HG02763 (cell line): ENCODE measurements around the gene ADAM11.

Source experiments
- ATAC-seq: cut with Tn5 transposase; IDR thresholded peaks from one replicate; pipeline ENCODE4 v1.9.1; 2021; ENCODE audit warnings: mild to moderate bottlenecking, moderate library complexity; ENCODE audit not compliant: unreplicated experiment

The ADAM11 gene

DNA sequence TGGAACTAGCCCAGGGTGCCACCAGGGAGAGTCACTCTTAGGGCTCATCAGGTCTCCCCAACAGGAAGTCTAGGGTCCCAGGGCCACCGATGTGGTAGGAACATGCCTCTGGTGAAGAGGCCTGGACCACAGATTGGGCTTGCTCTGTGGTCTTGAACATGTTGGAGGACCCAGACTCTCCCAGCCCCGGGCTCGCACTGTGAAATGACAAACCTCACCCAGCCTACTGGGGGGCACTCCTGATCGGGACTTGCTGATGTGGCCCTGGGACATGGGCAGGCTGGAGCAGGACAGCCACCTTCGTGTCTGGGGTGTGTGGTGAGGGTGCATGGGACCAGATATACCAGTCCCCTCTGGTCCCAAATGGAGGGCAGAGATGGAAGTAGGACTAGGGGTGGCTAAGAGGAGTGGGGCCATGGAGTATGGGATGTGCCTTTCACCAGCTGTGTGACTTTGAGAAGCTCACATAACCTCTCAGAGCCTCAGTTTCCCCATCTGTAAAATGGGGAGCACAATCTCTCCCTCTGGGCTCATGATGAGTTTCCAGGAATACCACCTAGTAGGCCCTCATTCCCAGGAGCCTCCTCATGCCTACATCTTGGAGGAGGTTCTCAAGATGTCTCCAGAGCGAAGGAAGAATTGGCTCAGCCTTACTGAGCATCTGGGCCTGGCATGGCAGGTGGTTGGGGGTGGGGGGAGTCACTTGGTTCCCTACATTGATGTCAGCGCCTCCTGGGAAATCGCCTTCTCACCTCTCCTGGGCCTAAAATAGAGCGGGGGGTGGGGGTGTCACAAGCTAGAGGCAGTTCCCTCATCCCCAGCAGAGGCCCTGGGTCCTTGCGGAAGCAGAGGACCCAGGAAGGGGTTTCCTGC, 1.5 kb upstream of the ADAM11 start:
- no peak for ATAC-seq

DNA sequence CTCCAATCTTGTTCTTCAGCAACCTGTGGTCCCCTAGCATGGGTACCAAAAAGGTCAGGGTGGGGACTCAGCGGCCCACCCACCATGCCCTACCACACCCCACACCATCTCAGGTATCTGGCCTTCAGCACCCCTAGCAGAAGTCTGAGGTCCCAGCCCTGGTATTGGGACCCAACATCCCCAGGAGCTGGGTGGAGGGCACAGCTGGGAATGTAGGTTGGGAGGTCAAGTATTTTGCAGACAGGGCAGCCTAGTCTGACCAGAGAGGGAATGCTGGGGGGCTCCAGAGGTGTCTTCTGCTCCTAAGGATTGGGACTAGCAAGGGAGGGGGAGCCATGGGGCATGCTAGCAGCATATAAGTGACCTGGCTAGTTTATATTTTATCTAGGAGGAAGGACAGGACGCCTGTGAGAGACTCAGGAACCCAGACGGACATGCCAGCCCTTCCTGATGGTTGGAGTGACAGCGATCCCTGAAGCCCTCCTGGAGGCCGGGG, 822 bp upstream of the ADAM11 start:
- ATAC-seq: no peak

DNA sequence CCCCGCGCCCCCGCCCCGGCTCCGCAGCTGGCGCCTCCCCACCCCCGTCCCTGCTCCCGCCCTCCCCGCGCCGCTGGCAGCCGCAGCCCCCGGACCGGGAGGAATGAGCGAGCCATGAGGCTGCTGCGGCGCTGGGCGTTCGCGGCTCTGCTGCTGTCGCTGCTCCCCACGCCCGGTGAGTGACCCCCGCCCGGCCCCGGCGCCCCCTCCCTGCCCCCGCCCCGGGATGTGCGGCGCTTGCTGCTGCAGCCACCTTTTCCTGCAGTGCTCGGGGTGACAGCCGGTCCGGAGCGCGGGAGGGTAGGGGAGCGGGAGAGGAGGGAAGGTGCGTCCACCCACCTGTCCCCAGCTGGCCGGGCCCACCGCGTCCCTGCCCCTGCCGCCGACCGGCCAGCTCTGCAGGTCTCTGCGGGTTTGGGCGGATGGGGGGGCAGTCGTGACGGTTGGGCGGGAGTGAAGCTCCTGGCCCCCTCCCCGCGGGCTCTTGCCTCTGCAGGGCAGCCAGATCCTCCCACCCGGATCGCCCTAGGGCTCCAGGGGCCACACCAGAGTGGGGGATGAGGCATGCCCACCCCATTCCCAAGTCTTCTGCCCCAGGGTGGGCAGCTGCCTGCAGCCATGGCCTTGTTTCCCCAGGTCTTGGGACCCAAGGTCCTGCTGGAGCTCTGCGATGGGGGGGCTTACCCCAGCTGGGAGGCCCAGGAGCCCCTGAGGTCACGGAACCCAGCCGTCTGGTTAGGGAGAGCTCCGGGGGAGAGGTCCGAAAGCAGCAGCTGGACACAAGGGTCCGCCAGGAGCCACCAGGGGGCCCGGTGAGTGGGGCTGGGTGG, 513 bp downstream of the ADAM11 start:
- no peak for ATAC-seq

DNA sequence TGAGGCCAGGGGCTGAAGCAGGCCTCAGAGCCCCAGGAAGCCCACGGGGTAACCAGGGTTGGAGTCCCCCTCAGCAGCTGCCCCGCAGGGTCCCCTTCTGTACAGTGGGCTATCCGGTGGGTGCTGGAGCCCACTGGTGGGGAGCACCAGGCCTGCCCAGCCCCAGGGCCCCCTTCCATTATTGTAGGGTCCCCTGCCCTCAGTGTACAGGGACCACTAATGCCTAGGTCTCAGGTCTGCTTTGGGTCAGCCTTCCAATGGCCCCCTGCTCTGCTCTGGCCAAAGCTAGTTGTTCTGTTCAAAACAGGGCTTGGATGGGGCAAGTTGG, 1.1 kb downstream of the ADAM11 start:
- ATAC-seq: no peak

DNA sequence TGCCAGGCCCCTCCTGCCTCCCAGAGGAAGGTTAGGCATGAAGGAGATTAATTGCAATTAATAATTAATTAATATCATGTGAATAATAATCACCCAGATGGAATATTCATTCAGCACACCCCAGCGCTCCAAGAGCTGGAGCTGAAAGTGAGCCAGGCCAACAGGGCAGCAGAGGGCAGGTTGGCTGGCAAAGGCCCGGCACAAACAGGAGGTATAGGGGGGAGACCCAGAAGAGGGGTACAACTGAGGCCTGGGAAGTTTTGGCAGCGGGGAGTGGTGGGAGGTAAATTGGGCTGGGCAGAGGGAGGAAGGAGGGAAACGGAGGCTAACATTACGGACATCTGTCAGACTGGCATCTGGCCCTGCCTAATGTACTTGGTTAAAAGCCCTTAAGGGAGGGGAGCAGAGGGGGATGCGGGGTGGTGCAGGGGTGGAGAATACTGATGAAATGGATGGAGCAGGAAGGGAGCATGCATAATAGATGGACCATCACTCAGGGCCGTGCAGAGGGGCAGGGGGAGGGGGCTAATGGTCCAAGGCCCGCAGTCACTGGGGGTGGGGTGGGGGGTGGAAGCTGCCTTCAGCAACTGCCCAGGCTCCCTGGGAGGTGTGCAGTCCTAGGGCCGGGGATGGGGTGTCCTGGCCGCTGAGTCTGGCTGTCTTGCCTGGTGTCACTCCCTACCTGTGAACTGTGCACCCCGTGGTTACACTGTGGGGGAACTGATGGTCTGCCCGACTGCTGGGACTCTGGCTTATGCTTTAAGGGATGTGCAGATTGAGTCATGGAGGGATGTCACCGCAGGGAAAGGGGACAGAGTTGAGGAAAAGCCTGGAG, 1.9 kb downstream of the ADAM11 start:
- ATAC-seq: no peak

DNA sequence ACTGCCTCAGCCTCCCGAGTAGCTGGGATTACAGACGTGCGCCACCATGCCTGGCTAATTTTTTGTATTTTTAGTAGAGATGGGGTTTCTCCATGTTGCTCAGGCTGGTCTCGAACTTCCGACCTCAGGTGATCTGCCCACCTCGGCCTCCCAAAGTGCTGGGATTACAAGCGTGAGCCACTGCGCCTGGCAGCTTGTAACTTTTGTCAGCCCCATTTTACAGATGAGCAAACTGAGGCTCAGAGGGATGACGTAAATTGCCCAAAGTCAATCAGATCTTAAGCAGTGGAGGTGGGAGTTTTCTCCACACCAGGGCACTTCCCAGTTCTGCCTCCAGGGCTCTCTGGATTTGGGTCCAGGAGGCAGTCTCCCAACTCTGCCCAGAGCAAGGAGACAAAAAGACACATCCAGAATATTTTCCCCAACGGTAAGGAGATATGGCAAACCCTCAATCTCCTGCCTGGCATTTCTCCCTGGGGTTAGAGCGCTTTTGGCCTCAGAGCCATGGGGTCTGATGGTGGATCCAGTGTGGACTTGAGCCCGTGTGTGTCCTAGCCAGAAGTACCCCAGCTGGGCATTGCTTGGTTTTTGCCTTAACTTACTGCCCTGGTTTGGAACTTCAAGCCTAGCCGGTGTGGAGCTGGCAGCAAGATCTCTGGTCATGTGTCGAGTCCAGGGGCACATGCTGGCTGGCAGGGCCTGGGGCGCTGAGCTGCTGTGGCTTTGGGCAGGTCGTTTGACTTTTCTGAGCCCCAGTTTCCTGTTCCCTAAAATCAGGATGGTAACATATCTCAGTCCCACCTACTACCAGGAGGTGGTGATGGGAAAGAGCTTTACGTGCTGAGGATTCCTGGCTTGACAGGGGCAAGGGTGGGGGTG, 3.4 kb downstream of the ADAM11 start:
- ATAC-seq: no peak

DNA sequence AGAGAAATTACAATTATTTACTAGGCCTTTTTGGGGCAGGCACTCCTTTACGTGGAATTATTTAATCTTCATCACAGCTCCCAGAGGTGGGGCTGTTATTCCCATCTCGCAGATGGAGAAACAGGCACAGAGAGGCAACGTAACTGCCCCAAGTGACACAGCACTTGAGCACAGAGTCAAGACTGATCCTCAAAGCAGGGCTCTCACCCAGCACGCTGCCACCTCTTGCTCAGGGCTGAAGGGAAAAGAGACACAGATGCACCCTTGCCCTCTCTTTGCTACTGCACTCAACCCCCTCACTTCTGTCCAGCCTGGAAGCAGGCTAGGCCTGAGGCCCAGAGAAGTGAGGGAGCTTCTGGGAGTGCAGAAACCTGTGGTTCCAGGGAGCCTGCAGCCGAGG, 4.4 kb downstream of the ADAM11 start:
- no peak for ATAC-seq

DNA sequence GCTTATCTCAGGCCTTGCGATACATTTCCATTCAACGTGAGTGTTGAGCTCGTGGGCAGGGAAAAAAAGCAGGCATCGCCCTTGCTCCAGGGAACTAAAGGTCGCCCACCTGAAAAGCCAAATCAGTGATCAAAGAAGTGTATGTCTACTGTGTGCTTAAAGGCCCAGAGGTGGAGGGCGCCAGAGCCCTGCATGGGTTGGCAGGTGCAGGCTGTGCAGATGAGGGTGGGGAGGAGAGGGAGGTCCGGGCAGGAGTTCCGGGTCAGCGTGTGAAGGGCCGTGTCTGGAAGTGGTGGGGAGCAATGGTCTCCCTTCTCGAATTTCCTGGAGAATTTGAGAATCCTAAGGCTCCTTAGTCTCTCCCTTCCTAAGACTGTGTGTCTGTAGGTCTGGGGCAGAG, 7.2 kb downstream of the ADAM11 start:
- no peak for ATAC-seq

DNA sequence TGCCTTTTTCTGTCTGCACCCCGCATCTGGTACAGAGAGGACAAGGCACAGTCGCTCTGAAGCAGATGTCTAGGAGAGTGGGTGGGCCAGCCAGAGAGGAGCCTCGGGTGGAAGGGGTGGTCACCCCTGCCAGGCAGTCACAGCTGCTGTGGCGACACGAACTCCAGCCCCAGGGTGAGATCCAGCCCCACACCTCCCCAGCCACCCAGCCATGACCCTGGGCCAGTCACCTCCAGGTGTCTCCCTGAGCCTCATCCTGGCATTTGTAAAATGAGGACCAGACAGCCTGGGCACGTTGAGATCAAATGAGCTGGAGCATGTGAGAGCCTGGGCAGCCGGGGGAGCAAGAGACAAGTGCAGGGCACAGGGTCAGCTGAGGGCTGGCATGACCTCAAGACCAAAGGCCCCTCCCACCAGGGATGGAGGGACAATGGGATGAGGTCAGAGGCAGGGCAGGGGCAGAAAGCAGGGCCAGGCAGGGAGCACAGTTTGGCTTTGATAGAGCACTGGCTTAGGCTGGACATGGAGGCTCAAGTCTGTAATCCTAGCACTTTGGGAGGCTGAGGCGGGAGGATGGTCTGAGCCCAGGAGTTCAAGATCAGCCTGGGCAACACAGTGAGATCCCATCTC, 7.7 kb downstream of the ADAM11 start:
- ATAC-seq: no peak

DNA sequence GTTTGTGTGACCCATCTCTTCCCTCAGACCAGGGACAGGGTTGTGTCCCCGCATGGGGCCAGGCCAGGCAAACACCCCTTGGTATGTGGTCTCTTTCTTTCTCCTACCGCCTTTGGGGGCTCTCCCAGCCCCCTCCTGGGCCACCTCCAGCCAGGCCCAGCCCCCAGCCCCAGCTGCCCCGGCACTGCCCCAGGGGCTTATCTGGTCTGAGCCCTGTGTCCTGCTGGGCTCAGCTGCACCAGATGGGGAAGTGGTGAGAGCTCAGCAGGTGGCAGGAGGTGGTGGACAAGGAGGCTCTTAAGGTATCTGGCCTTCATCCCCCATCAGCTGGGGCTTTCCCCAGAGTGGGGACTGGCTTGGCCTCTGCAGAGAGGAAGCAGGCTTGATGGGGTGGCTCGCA, 8.7 kb downstream of the ADAM11 start:
- no peak for ATAC-seq

- no peak for ATAC-seq
Measured at GRCh38 chr17:44768505-44769142, 9.8 kb downstream of the ADAM11 start.

- ATAC-seq: no peak
Measured at GRCh38 chr17:44769230-44769629, 10.4 kb downstream of the ADAM11 start.

DNA sequence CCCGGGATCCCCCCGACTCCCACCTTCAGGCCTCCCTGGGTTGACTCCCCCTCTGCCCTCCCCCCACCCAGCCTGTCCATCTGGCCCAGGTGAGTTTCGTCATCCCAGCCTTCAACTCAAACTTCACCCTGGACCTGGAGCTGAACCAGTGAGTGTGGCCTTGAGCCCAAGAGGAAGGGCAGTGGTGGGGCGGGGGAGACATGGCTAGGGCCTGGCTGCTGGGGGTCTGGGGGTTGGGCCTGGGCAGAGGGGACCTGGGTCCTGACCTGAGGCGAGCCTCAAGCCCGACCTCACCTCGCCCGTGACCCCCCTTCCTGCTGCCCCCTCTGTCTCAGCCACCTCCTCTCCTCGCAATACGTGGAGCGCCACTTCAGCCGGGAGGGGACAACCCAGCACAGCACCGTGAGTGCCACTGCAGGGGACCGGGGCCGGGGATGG, 10.9 kb downstream of the ADAM11 start:
- ATAC-seq: no peak

- no peak for ATAC-seq
Measured at GRCh38 chr17:44770166-44770925, 11.6 kb downstream of the ADAM11 start.

DNA sequence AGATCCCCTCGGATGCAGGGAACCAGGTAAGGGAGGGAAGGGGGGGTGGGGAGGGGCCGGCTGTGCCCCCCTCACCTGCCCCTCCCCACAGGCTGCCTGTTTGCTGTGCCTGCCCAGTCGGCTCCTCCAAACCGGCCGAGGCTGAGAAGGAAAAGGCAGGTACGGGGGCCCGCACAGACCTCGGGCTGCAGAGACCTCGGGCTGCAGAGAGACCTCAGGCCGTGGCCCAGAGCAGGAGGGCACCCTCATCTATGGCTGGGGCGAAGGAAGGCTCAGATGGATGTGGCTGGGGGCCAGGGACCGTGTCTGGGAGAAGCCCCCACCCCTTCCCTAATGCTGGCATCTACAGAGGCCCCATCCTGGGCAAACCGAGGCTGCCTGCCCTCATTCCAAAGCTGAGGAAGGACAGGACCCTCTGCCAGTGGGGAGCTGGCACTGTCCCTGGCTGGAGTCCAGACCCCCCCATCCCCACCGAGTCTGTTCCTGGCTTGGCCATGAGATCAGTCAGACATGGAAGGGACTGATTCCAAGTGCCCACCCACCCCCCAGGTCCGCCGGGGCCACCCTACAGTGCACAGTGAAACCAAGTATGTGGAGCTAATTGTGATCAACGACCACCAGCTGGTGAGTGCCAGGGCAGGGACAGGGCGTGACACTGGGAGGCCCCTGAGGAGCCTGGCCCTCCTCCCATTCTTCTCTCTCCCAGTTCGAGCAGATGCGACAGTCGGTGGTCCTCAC, 13.7 kb downstream of the ADAM11 start:
- no peak for ATAC-seq

GRCh38 chr17:44773140-44773539, 14.4 kb downstream of the ADAM11 start:
- no peak for ATAC-seq

DNA sequence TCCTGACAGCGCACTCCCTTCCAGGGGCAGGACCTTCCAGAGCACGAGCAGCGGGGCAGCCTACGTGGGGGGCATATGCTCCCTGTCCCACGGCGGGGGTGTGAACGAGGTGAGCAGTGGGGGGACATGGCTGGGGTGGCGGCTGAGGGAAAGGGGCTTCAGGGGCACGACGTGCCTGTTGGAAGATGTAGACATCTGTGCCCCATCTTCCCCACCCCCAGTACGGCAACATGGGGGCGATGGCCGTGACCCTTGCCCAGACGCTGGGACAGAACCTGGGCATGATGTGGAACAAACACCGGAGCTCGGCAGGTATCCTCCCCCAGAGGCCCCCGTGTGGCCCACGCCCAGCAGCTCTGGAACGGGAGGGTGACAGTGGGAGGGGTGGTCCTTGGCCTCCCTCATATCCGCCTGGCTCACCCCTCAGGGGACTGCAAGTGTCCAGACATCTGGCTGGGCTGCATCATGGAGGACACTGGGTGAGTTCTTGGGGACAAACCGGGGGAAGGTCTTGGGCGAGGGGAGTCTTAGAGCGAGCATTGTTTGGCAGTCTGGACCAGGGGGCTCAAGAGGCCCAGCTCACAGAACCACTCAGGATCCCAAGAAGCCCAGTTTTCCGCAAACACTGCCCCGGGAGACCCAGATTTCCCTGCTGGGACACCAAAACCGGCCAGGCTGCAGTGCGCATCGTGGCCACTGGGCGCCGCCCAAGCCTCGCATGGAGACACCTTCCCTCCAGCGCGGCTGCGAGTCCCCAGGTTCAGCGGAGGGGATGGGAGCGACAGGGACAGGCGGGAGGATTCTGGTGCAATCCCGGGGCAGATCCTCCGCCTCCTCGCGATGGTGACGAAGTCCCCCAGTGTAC, 15.7 kb downstream of the ADAM11 start:
- ATAC-seq: no peak
